ENCODE data around the gene MAP3K4. TPM values are rescaled to one million over a fixed set of nuclear protein-coding genes. Genes with fewer than 3 reads are reported as not detected.

Gene MAP3K4
- total and polyA plus RNA-seq, 2 donors from 2014 or later, result 13.0 to 52.8 TPM

DNA sequence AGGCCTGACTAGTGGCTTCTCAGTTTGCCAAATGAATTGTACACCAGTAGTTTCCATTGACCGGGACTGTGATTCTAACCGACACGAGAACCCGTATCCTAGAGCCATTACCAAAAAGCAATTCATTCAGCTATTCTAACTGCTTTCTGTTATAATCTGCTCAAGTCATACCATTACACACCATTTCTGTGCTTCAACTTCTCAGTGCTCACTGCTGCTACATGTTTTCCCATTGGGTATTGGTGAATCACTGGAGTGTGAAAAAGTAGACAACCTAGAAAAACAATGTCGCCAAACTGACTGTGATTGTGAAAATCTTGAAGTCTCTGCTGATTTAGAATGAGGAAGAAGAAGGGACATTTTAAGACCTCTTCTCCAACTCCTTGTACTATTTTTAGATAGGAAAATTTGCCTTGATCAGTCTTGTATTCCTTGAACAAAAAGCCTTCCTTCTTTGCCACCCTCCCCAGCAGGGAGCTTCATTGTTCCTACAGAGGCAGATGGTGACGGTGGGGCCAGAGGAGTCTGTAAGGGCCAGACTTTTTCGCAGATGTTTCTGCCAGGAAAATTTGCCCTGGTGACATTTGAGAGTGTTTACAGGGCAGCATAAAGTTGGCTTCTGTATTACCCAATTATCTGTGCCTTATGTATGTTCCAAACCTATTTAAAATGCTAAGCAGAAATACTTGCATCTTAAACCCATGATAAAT is 31.7 kb upstream of the MAP3K4 start:
- no peak overlapping the region for H3K27ac ChIP-seq (ENCODE audit: low read depth in 2 of 2, low read length in 2 of 2)
- H3K27me3 ChIP-seq (ENCODE audit: control insufficient read depth, insufficient read depth, low read length), result no peaks in the 10 kb centered on the region
- no peak overlapping the region for H3K9ac ChIP-seq (ENCODE audit: low read length in 3 of 3)
- TF ChIP-seq, protein P1, sequence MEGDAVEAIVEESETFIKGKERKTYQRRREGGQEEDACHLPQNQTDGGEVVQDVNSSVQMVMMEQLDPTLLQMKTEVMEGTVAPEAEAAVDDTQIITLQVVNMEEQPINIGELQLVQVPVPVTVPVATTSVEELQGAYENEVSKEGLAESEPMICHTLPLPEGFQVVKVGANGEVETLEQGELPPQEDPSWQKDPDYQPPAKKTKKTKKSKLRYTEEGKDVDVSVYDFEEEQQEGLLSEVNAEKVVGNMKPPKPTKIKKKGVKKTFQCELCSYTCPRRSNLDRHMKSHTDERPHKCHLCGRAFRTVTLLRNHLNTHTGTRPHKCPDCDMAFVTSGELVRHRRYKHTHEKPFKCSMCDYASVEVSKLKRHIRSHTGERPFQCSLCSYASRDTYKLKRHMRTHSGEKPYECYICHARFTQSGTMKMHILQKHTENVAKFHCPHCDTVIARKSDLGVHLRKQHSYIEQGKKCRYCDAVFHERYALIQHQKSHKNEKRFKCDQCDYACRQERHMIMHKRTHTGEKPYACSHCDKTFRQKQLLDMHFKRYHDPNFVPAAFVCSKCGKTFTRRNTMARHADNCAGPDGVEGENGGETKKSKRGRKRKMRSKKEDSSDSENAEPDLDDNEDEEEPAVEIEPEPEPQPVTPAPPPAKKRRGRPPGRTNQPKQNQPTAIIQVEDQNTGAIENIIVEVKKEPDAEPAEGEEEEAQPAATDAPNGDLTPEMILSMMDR (IDR thresholded peaks at IDR 0.05; ENCODE audit: borderline replicate concordance, extremely low read depth, insufficient read depth), result no peak
- DNase-seq, result no peak
- intact Hi-C loops (cut with DNase I), result no loop called here
- no peak overlapping the region for H3K4me3 ChIP-seq (ENCODE audit: low read length in 3 of 3)
- FAIRE-seq, result no peak
- H3K4me1 ChIP-seq (ENCODE audit: control insufficient read depth in 2 of 3, insufficient read depth in 2 of 3, low read depth in 1 of 3, low read length in 3 of 3), result no peaks in the 10 kb centered on the region
- no peaks in the 10 kb centered on the region for H3K9me3 ChIP-seq (ENCODE audit: control insufficient read depth in 2 of 3, insufficient read depth in 1 of 3, low read length in 3 of 3)
- no peaks in the 10 kb centered on the region for H3K36me3 ChIP-seq (ENCODE audit: control insufficient read depth in 2 of 3, insufficient read depth in 3 of 3, low read length in 3 of 3)

DNA sequence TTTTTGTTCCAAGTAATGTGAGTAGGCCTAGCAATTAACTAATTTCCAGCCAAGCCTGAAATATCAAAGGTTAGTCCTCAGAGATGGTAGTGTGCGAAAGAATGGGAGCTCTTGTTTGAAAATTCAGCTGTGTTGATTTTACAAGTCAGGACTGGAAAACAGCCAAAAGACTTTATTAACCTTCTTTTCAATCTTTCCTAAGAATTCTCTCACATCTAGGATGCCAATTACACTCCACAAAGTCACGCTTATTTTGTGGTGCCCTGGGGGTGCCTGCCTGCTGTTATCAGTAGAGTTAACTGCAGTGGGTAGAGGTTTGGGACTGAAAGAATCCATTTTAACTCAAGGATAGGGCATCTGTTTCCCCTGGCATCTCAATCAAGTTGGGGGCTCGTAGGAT is 30.7 kb upstream of the MAP3K4 start:
- no peaks in the 10 kb centered on the region for H3K27me3 ChIP-seq (ENCODE audit: control insufficient read depth, insufficient read depth, low read length)
- H3K9ac ChIP-seq (ENCODE audit: low read length in 3 of 3), result no peak overlapping the region
- FAIRE-seq (no peak), DNase-seq (peak in 1 of 5 donors; percentile 14)
- TF ChIP-seq, protein P1 (IDR thresholded peaks at IDR 0.05; ENCODE audit: borderline replicate concordance, extremely low read depth, insufficient read depth), result no peak
- H3K4me1 ChIP-seq (ENCODE audit: control insufficient read depth in 2 of 3, insufficient read depth in 2 of 3, low read depth in 1 of 3, low read length in 3 of 3), result no peaks in the 10 kb centered on the region
- intact Hi-C loops (cut with DNase I), result no loop called here
- H3K27ac ChIP-seq (ENCODE audit: low read depth in 2 of 2, low read length in 2 of 2), result no peak overlapping the region
- no peak overlapping the region for H3K4me3 ChIP-seq (ENCODE audit: low read length in 3 of 3)
- H3K9me3 ChIP-seq (ENCODE audit: control insufficient read depth in 2 of 3, insufficient read depth in 1 of 3, low read length in 3 of 3), result no peaks in the 10 kb centered on the region
- no peaks in the 10 kb centered on the region for H3K36me3 ChIP-seq (ENCODE audit: control insufficient read depth in 2 of 3, insufficient read depth in 3 of 3, low read length in 3 of 3)

DNA sequence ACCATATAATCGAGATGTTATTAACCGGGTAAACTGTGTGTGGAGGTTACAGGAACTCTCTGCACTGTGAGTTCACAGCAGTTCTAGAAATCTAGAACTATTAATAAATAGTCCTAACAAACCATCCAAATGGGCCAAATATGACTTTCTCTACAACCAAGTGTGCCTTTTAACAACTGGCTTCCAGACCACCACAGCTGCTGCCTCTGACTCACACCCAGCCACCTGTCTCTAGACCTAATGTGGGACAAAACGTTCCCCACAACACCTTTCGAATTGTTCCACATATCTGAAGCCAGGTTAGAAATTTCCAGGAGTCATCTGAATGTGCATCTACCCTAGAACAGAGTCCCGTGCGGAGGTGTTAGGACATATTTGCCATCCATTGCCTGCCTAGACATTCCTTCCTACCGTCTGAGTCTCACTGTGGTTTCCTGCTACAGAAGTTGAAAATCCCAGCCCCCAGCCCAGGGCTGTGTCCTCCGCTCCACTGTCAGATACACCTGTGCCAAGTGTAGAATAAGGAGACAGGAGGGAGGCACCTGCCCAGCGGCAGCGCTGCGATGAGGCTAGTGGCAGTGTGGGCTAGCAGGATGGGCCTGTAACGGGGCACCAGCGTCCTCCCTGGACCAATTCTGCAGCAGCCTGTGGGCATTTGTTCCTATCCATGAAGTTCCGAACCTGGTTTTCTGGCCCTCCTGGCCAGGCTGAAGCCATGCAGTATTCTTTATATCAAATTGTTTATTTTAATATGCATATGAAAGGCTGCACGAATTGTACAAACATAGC is 28.5 kb upstream of the MAP3K4 start:
- FAIRE-seq, result no peak

More for the DNA sequence above, 28.5 kb upstream of the MAP3K4 start:
- Histone ChIP-seq H3K9ac (ENCODE audit: low read length in 3 of 3) (no peak overlapping the region), H3K9me3 (ENCODE audit: control insufficient read depth in 2 of 3, insufficient read depth in 1 of 3, low read length in 3 of 3) (no peaks in the 10 kb centered on the region), H3K4me3 (ENCODE audit: low read length in 3 of 3) (no peak overlapping the region), H3K36me3 (ENCODE audit: control insufficient read depth in 2 of 3, insufficient read depth in 3 of 3, low read length in 3 of 3) (no peaks in the 10 kb centered on the region), H3K27me3 (ENCODE audit: control insufficient read depth, insufficient read depth, low read length) (no peaks in the 10 kb centered on the region), H3K4me1 (ENCODE audit: control insufficient read depth in 2 of 3, insufficient read depth in 2 of 3, low read depth in 1 of 3, low read length in 3 of 3) (no peaks in the 10 kb centered on the region), H3K27ac (ENCODE audit: low read depth in 2 of 2, low read length in 2 of 2) (no peak overlapping the region)
- TF ChIP-seq, protein P1 (IDR thresholded peaks at IDR 0.05; ENCODE audit: borderline replicate concordance, extremely low read depth, insufficient read depth), result no peak
- intact Hi-C loops (cut with DNase I), result no loop called here
- no peak for DNase-seq
